H1 (cell line): ENCODE results near the gene PVALB. TPM values are rescaled to one million over a fixed set of nuclear protein-coding genes. Genes with fewer than 3 reads are reported as not detected.

Source experiments
- CHD7 ChIP-seq: fragments of 300-600 bp; sonication (generic); IDR thresholded peaks from 2 replicates; pipeline ENCODE4 v1.7.1; 2012; ENCODE audit warnings: low read length, moderate library complexity, mild to moderate bottlenecking, inconsistent platforms; ENCODE audit not compliant: insufficient replicate concordance
- POLR2AphosphoS5 ChIP-seq: IDR thresholded peaks from 2 replicates; pipeline ENCODE4 v1.6.1; 2011; ENCODE audit warnings: low read depth, low read length
- SP1 ChIP-seq: IDR thresholded peaks from 2 replicates; pipeline ENCODE4 v1.6.1; 2011; ENCODE audit warnings: low read depth, low read length
- TEAD4 ChIP-seq: IDR thresholded peaks from 2 replicates; pipeline ENCODE4 v1.6.1; 2012; ENCODE audit warnings: low read depth, low read length, inconsistent platforms, mixed read lengths
- USF2 ChIP-seq: IDR thresholded peaks from 2 replicates; pipeline ENCODE4 v1.6.1; 2011; ENCODE audit warnings: low read length, improper control_type of control experiment
- polyA plus RNA-seq, 7 experiments: library from polyadenylated mRNA; depleted of rRNA in 3 of 7; stranded (reverse) in 5 of 7; unstranded in 2 of 7; fragments of >200 nt in 5 of 7; fragments of 200-250 nt in 2 of 7; gene quantifications; 1 replicate in 5 of 7; 2 replicates in 1 of 7; 4 replicates in 1 of 7; pipeline versions ENCODE4 v1.2.1 to v1.2.3, GENCODE V29; 2011 to 2013; ENCODE audit warnings: missing spikeins in 2 of 7, mixed read lengths in 2 of 7
- total RNA-seq: library from RNA; stranded (reverse); fragmentation: NEBNext Ultra II Directional; extraction: Animal tissue kit (Norgen Biotek cat#: 25700); gene quantifications from 2 replicates; pipeline ENCODE4 v1.2.1, GENCODE V29; 2021

Gene PVALB
- total and polyA plus RNA-seq, 2 of the 8 experiments (the other 6 are each of a cell fraction or from before 2014, with no cell fraction given), result 1.7 to 5.4 TPM

GRCh38 chr22:36846271-36846670 is 29.4 kb upstream of the PVALB start (continued):
- no peak for TF ChIP-seq CHD7
- no peak for TF ChIP-seq POLR2AphosphoS5
- TF ChIP-seq USF2, result no peak
- TF ChIP-seq TEAD4, result no peak
- no peak for TF ChIP-seq SP1
- TF ChIP-seq, all 59 proteins: peak for 0
